C4-2B (cell line): ENCODE results near the gene PIK3R6.

Experiments used
- ZFX ChIP-seq: fragments of 450-650 bp; IDR thresholded peaks from 2 replicates; pipeline ENCODE4 v1.6.1; 2017
- TF ChIP-seq, protein P1 (sequence below): fragments of 450-650 bp; conservative IDR thresholded peaks from 2 replicates; pipeline ENCODE4 v1.5.1; 2017; ENCODE audit warnings: mild to moderate bottlenecking

DNA sequence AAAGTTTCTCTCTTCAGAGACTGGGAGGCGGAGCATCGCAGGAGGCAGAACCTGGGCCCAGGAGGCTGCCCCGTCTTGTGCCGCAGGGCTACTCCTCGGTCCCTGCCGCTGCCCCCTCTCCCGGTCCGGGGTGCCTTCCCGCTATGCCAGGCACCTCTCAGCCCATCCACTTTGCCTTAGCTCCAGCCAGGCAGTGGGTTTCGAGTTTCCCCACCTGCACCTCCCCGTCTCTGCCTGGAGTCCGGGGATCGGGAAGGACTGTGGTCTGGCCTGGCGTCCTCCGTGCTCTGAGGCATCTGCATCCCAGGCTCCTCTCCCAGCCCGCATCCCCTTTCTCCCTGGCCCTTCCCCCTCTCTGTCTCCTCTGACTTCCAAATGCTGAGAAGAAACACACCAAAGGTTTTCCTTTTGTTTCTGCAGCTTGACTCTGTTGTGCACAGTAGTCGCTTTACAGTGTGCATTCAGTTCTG is 26.8 kb upstream of the PIK3R6 start:
- TF ChIP-seq, protein P1, sequence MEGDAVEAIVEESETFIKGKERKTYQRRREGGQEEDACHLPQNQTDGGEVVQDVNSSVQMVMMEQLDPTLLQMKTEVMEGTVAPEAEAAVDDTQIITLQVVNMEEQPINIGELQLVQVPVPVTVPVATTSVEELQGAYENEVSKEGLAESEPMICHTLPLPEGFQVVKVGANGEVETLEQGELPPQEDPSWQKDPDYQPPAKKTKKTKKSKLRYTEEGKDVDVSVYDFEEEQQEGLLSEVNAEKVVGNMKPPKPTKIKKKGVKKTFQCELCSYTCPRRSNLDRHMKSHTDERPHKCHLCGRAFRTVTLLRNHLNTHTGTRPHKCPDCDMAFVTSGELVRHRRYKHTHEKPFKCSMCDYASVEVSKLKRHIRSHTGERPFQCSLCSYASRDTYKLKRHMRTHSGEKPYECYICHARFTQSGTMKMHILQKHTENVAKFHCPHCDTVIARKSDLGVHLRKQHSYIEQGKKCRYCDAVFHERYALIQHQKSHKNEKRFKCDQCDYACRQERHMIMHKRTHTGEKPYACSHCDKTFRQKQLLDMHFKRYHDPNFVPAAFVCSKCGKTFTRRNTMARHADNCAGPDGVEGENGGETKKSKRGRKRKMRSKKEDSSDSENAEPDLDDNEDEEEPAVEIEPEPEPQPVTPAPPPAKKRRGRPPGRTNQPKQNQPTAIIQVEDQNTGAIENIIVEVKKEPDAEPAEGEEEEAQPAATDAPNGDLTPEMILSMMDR = no peak
- TF ChIP-seq ZFX = no peak
